Hematopoietic multipotent progenitor cell treated with erythropoietin and hydrocortisone succinate and interleukin-3 and kit ligand, for 15 days (in vitro differentiated cells): Measurements from ENCODE around the gene CEP85L.

Source experiments
- DNase-seq: peaks from one replicate; pipeline ENCODE4 v3.0.0-alpha.2; 2015; ENCODE audit warnings: low spot score

Gene CEP85L

DNA sequence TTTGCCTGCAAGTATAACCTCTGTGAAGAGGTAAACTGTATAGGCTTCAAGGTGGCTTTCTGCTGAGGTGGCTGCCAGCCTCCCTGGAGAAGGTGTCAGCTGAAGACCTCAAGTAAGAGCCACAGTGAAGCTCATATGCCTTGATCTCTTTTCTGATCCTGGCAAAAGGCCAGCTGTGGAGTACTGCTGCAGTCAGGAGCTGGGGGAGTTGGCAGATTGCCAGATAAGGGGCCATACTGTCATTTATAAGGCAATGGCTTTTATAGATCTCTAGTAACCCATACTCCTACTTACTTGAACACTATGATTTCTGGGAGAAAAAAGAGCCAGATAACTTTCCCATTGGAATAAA is 8.8 kb upstream of the CEP85L start:
- peak; percentile 47 for DNase-seq

- DNase-seq, result no peak
Measured at GRCh38 chr6:118659513-118660217, 8.3 kb upstream of the CEP85L start.

DNA sequence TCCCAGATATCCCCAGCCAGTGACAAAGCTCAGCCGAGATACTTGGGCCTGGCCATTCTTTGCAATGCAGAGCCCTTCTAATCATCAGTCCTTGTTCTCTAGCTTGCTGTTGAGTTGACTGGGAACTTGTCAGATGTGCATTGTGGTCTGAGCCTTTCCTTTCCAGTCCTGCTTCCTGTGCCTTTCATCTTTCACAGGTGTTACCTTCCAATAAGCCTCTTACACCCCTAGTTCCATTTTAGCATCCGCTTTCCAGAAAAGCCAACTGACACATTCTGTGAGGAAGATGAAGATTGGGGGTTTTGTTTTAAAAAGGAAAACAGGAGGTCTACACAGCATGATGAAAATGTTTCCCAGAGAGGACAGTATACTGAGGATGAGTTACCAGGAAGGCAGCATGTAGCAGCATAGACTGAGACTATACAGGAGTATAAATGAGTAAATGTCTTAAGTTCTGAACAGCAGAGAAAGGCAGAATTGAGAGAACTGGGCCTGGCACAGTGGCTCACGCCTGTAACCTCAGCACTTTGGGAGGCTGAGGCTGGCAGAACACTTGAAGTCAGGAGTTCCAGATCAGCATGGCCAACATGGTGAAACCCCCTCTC is 5.6 kb upstream of the CEP85L start:
- no peak for DNase-seq

GRCh38 chr6:118652051-118652615 is 742 bp upstream of the CEP85L start:
- no peak for DNase-seq

- DNase-seq, result peak; percentile 10
Measured at GRCh38 chr6:118650582-118651281, 659 bp downstream of the CEP85L start.

DNA sequence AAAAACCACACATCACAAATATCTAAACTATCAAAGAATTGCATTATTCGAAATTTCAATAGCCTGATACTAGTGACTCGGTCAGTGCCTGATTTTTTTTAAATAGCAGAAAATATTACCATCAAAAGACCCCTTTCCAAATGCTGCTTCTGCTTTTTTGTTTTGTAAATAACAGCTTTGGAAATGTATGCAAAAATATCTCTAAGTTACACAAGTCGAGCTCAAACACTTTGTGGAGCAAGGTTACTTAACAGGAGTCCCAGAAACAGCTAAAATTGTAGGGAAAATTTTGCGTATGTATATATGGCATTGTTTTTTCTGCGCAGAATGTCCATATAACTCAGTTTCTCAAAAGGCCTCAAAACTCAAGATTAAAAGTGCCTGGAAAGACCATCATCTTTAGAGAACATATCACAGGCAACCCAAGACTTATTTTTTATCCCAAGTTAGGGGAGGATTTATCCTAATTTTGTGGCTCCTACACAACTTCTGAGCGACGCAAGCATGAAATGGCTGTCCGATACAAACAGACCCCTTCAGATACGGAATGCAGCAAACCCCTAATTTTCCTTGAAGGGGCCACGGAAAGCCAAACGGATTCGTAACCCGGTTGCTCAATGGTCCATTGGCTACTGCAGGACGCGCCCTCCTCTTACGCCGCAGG is 1.3 kb downstream of the CEP85L start:
- no peak for DNase-seq

DNA sequence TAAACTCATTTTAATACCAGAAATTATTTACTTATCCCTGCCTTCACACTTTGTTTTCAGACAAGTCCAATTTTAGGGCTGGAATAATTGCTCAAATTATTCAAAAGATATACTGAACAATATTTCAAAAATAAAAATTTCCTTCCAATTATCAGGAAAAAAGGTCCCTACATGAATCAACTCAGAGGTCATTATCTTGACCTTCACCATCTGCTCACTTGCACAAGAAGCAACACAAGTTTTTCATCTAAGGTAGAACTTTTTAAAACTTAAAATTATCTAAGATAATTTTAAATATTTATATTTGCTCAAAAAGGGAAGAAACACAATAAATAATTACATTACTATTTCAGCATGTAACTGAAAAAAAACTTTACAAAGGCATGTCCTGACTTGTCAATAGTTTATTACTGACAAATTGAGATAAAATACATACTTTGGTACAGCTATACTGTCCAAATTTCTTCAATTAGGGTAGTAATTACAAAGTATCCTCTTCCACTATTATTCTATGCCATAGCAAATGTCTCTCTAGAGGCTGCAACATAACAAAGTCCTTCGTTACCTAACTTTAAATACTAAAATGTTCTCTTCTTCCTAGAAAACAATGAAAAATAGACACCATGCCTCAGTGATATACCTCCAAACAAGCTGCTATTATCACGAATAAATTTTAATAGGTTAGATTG is 2.4 kb downstream of the CEP85L start:
- no peak for DNase-seq

DNA sequence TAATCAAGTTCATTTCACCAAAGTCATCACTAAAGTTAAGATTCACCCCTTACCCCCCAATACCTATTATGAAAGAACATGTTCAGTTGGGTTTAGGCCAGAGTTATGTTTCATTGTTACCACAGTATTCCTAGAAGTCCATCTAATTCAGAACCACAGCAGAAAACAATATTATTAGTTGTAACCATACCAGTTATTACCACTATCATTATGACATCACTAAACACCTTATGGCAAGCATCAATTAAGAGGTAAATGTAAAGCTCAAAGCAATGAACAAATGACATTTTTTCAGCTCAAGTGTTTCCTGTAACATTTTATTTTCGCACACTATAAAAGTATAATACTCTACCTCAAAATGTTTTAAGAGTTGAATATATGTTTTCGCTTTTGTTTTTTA is 4.4 kb downstream of the CEP85L start:
- DNase-seq, result no peak

- no peak for DNase-seq
Measured at GRCh38 chr6:118645395-118645794, 6.0 kb downstream of the CEP85L start.

DNA sequence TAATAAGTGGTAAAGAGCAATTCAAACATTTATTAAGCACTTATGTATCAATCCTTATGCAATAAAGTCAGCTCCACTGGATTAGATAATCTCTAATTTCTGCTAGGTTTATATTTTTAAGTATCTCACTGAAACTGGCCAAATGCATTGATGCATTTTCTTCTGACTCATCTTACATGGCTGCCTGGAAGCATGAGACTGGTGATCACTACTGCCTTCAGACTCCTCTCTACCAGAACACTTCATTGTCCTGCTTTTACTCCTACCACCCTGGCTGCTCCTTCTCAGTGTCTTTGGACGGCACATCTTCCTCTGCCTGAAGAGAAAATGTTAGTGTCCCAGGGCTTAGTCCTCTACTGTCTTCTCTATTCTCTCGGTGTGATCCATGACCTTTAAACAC is 7.4 kb downstream of the CEP85L start:
- no peak for DNase-seq

DNA sequence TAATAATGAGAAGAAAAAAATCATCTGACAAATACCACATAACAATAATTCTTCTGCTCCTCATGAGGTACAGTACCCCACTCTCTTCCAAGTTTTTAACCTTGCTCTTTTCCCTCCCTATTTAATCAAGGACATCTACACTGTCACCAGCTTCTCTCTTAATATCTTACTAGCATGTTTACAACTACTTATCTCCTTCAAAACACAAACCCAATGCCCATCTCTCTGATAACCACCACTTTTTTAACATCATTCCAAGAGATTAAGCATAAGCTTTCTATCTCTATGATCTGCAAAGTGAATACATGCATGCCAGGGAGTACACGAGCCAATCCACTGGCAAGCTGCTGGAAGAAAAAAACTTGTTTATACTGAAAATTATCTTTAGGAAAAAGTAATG is 10.3 kb downstream of the CEP85L start:
- DNase-seq, result no peak

DNA sequence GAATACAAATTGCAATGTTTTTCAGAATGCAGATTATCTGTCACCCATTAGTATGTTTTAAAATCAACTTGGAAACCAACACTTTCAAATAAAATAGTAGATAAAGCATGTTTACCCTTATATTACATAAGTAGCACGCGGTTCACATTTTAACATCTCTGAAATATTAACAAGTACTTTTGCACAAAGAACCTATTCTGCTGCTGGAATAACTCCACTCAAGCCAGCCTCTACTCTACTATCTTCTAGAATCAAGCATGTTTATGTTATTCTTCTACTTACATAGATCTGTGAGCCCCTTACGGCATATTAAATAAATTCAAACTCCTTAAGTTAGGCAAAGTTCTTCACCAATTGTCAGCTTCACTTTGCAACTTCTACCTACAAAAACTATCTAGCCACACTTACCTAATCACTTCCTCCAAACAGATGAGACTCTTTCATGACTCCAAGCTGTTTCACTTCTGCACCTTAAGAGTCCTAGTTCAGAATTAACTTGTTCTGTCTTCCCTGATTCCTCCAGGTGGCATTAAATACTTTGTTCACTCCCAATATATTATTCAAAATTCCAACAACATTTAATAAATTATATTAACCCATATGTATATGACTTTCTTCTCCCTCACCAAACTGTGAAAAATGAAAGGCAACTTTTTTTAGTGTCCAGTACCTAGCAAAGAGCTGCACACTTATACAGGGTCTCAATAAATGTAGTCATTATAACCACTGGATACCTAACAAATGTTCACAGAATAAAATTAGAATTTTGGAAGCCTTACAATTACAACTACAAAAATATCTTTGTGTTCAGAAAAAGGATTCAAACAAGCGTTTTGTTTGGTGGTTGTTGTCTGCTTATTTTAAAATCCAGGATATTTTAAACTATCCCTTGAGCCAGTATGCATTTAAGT is 12.1 kb downstream of the CEP85L start:
- DNase-seq, result no peak

DNA sequence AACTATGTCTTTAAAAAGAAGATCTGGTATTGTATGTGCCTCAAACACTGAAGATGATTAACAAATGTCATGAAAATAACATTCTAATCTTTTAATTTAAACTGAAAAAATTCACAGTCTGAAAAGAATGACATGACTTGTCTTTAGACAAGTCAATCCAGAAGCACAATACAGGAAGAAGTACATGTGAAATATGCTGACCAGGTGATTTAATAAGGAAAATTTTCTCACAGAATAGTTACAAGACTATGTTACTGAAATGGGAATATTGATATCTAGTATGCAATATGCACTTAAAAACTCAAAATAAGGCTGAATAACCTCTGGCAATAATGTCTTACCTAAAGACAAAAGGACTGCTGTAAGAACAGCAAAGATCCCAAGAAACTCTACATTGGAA is 13.1 kb downstream of the CEP85L start:
- DNase-seq, result no peak

- no peak for DNase-seq
Measured at GRCh38 chr6:118635909-118636735, 15.3 kb downstream of the CEP85L start.

DNA sequence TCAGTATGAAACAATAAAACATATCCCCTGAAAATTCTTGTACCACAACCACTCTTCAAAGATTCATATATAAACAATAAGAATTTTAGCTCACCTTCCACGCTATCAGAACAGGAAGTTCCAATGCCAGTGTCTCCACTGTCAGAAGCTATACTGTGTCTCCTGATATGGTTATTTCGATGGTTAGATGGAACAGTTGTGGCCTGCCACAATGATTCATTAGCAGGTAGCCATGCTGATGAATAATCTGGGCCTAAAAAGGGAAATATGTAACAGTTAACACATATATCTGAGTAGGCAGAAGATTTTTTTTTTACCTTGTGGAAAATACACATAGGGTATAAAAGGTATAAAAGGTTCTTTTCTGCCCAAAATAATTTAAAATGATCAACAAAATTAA is 19.0 kb downstream of the CEP85L start:
- DNase-seq, result no peak

- DNase-seq, result no peak
Measured at GRCh38 chr6:118630923-118631322, 20.5 kb downstream of the CEP85L start.

GRCh38 chr6:118630067-118630466 is 21.3 kb downstream of the CEP85L start:
- DNase-seq, result no peak

GRCh38 chr6:118627724-118628123 is 23.7 kb downstream of the CEP85L start:
- DNase-seq, result no peak

DNA sequence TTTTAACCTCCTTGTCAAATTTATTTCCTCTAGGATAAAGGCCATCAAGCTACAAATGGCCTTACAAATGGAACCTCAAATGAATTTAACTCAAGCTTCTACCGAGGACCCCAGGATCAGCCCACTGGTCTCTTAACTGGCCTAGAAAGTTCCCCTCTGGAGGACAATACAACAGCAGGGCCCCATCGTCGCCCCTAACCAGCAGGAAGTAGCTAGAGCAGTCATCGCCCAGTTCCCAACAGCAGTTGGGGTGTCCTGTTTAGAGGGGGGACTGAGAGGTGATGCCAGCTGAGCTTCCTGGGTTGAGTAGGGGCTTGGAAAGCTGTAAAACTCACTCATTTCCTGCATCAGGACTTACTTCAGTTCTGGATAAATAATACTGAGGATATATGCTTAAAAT is 25.6 kb downstream of the CEP85L start:
- no peak for DNase-seq
